ENCODE results near the gene NDUFS4.
A peak's percentile ranks its signal among the peaks of the same experiment; 100 is the strongest.
"Not testable (repeated sequence)": the region's sequence is repeated elsewhere in the genome, so short reads cannot be mapped to it uniquely, and the experiment has no call there.

NDUFS4 gene

GRCh38 chr5:53560506-53561191 lies at the start of gene NDUFS4:
TSS of gene NDUFS4 (plus strand) at chr5:53560639. CDS start at chr5:53560663, 24 bp downstream.
- peak within 1 kb of the TSS; percentile 96 for H3K4me3 Mint-ChIP-seq
- peak within 1 kb of the TSS; percentile 98 for H3K27ac Mint-ChIP-seq
- H3K36me3 Mint-ChIP-seq (ENCODE audit: low read depth): peaks cover 25% of the 10 kb centered on the region
- peaks cover 35% of the 10 kb centered on the region for H3K4me1 Mint-ChIP-seq (ENCODE audit: low read depth)
- H3K27me3 Mint-ChIP-seq: peaks cover 30% of the 10 kb centered on the region
- DNase-seq: peak; percentile 84
- peaks cover 5% of the 10 kb centered on the region for H3K9me3 Mint-ChIP-seq

GRCh38 chr5:53512539-53512938 lies 47.9 kb upstream of the NDUFS4 start:
- Mint-ChIP-seq H3K27me3 (peaks cover 18% of the 10 kb centered on the region), H3K4me3 (no peak overlapping the region), H3K27ac (no peak overlapping the region), H3K4me1 (ENCODE audit: low read depth) (no peaks in the 10 kb centered on the region), H3K9me3 (peaks cover 10% of the 10 kb centered on the region), H3K36me3 (ENCODE audit: low read depth) (no peaks in the 10 kb centered on the region)
- no peak for DNase-seq

GRCh38 chr5:53515988-53516387 lies 44.5 kb upstream of the NDUFS4 start:
- no peaks in the 10 kb centered on the region for H3K4me1 Mint-ChIP-seq (ENCODE audit: low read depth)
- no peak for DNase-seq

GRCh38 chr5:53520813-53521212 lies 39.6 kb upstream of the NDUFS4 start:
- Mint-ChIP-seq H3K4me1 (ENCODE audit: low read depth) (no peaks in the 10 kb centered on the region), H3K27me3 (peaks cover 31% of the 10 kb centered on the region), H3K27ac (no peak overlapping the region), H3K36me3 (ENCODE audit: low read depth) (no peaks in the 10 kb centered on the region), H3K4me3 (no peak overlapping the region), H3K9me3 (no peaks in the 10 kb centered on the region)
- no peak for DNase-seq

More at GRCh38 chr5:53515988-53516387, 44.5 kb upstream of the NDUFS4 start:
- H3K36me3 Mint-ChIP-seq (ENCODE audit: low read depth): no peaks in the 10 kb centered on the region
- H3K27me3 Mint-ChIP-seq: peaks cover 36% of the 10 kb centered on the region
- no peak overlapping the region for H3K4me3 Mint-ChIP-seq
- no peaks in the 10 kb centered on the region for H3K9me3 Mint-ChIP-seq
- H3K27ac Mint-ChIP-seq: no peak overlapping the region

GRCh38 chr5:53537711-53538110 lies 22.7 kb upstream of the NDUFS4 start:
- no peak overlapping the region for H3K4me3 Mint-ChIP-seq

GRCh38 chr5:53540739-53541138 lies 19.7 kb upstream of the NDUFS4 start:
- not testable (repeated sequence) for H3K4me1 Mint-ChIP-seq (ENCODE audit: low read depth); H3K36me3 Mint-ChIP-seq (ENCODE audit: low read depth); H3K27ac Mint-ChIP-seq

More at GRCh38 chr5:53537711-53538110, 22.7 kb upstream of the NDUFS4 start:
- DNase-seq: no peak
- Mint-ChIP-seq H3K27me3 (peaks cover 35% of the 10 kb centered on the region), H3K9me3 (no peaks in the 10 kb centered on the region), H3K36me3 (ENCODE audit: low read depth) (no peaks in the 10 kb centered on the region), H3K4me1 (ENCODE audit: low read depth) (no peaks in the 10 kb centered on the region), H3K27ac (no peak overlapping the region)

GRCh38 chr5:53541859-53542258 lies 18.6 kb upstream of the NDUFS4 start:
- H3K4me1 Mint-ChIP-seq (ENCODE audit: low read depth): no peaks in the 10 kb centered on the region
- DNase-seq: no peak
- H3K36me3 Mint-ChIP-seq (ENCODE audit: low read depth): no peaks in the 10 kb centered on the region
- no peak overlapping the region for H3K27ac Mint-ChIP-seq
- H3K9me3 Mint-ChIP-seq: no peaks in the 10 kb centered on the region
- no peak overlapping the region for H3K4me3 Mint-ChIP-seq
- H3K27me3 Mint-ChIP-seq: peaks cover 42% of the 10 kb centered on the region

More at GRCh38 chr5:53540739-53541138, 19.7 kb upstream of the NDUFS4 start:
- peaks cover 43% of the 10 kb centered on the region for H3K27me3 Mint-ChIP-seq
- H3K9me3 Mint-ChIP-seq, DNase-seq, H3K4me3 Mint-ChIP-seq: not testable (repeated sequence)

- no peak overlapping the region for H3K4me3 Mint-ChIP-seq
- no peak for DNase-seq
- H3K27ac Mint-ChIP-seq: no peak overlapping the region
- H3K27me3 Mint-ChIP-seq: peaks cover 33% of the 10 kb centered on the region
- H3K4me1 Mint-ChIP-seq (ENCODE audit: low read depth): no peaks in the 10 kb centered on the region
- no peaks in the 10 kb centered on the region for H3K9me3 Mint-ChIP-seq
- no peaks in the 10 kb centered on the region for H3K36me3 Mint-ChIP-seq (ENCODE audit: low read depth)
These were observed 17.5 kb upstream of the NDUFS4 start for GRCh38 chr5:53542926-53543325.

- Mint-ChIP-seq H3K4me3 (no peak overlapping the region), H3K4me1 (ENCODE audit: low read depth) (no peaks in the 10 kb centered on the region), H3K36me3 (ENCODE audit: low read depth) (no peaks in the 10 kb centered on the region), H3K9me3 (no peaks in the 10 kb centered on the region), H3K27me3 (peaks cover 33% of the 10 kb centered on the region), H3K27ac (no peak overlapping the region)
- DNase-seq: no peak
These were observed 17.0 kb upstream of the NDUFS4 start for GRCh38 chr5:53543401-53543800.

GRCh38 chr5:53545744-53546143 lies 14.7 kb upstream of the NDUFS4 start:
- no peak overlapping the region for H3K4me3 Mint-ChIP-seq
- H3K27me3 Mint-ChIP-seq: peaks cover 24% of the 10 kb centered on the region
- H3K36me3 Mint-ChIP-seq (ENCODE audit: low read depth): no peaks in the 10 kb centered on the region
- no peak overlapping the region for H3K27ac Mint-ChIP-seq
- H3K4me1 Mint-ChIP-seq (ENCODE audit: low read depth): no peaks in the 10 kb centered on the region
- no peaks in the 10 kb centered on the region for H3K9me3 Mint-ChIP-seq
- no peak for DNase-seq

GRCh38 chr5:53547226-53547625 lies 13.2 kb upstream of the NDUFS4 start:
- peaks cover 19% of the 10 kb centered on the region for H3K27me3 Mint-ChIP-seq
- H3K27ac Mint-ChIP-seq: no peak overlapping the region
- no peak for DNase-seq
- H3K36me3 Mint-ChIP-seq (ENCODE audit: low read depth): no peaks in the 10 kb centered on the region
- no peaks in the 10 kb centered on the region for H3K4me1 Mint-ChIP-seq (ENCODE audit: low read depth)
- H3K4me3 Mint-ChIP-seq: no peak overlapping the region
- no peaks in the 10 kb centered on the region for H3K9me3 Mint-ChIP-seq

- H3K36me3 Mint-ChIP-seq (ENCODE audit: low read depth); DNase-seq; H3K27ac Mint-ChIP-seq; H3K4me1 Mint-ChIP-seq (ENCODE audit: low read depth); H3K4me3 Mint-ChIP-seq; H3K9me3 Mint-ChIP-seq: not testable (repeated sequence)
- H3K27me3 Mint-ChIP-seq: peaks cover 13% of the 10 kb centered on the region
These were observed 11.9 kb upstream of the NDUFS4 start for GRCh38 chr5:53548501-53548900.

- H3K27me3 Mint-ChIP-seq: peaks cover 18% of the 10 kb centered on the region
- H3K4me3 Mint-ChIP-seq: no peak overlapping the region
- no peaks in the 10 kb centered on the region for H3K9me3 Mint-ChIP-seq
- no peaks in the 10 kb centered on the region for H3K36me3 Mint-ChIP-seq (ENCODE audit: low read depth)
- no peak overlapping the region for H3K27ac Mint-ChIP-seq
- H3K4me1 Mint-ChIP-seq (ENCODE audit: low read depth): no peaks in the 10 kb centered on the region
- DNase-seq: no peak
These were observed 10.6 kb upstream of the NDUFS4 start for GRCh38 chr5:53549792-53550191.

GRCh38 chr5:53552561-53552960 lies 7.9 kb upstream of the NDUFS4 start:
- Mint-ChIP-seq H3K27ac (no peak overlapping the region), H3K9me3 (no peaks in the 10 kb centered on the region), H3K36me3 (ENCODE audit: low read depth) (no peaks in the 10 kb centered on the region), H3K4me3 (no peak overlapping the region), H3K27me3 (peaks cover 29% of the 10 kb centered on the region), H3K4me1 (ENCODE audit: low read depth) (no peaks in the 10 kb centered on the region)
- DNase-seq: no peak

- Mint-ChIP-seq H3K4me1 (ENCODE audit: low read depth) (no peaks in the 10 kb centered on the region), H3K27me3 (peaks cover 46% of the 10 kb centered on the region), H3K4me3 (no peak overlapping the region), H3K27ac (no peak overlapping the region), H3K9me3 (peaks cover 5% of the 10 kb centered on the region), H3K36me3 (ENCODE audit: low read depth) (no peaks in the 10 kb centered on the region)
- no peak for DNase-seq
These were observed 6.0 kb upstream of the NDUFS4 start for GRCh38 chr5:53554444-53554843.

Measured in activated T-cell treated with anti-CD3 and anti-CD28 coated beads, Interleukin-2, amount 50 U/mL, for 24 hours (primary cell).